Heart left ventricle (tissue), 13 donors: ENCODE data around the gene TRIM77.
"Not testable (repeated sequence)": the region's sequence is repeated elsewhere in the genome, so short reads cannot be mapped to it uniquely, and the experiment has no call there.

Experiments used
- POLR2A ChIP-seq, 2 donors: fragments of 450-650 bp; IDR thresholded peaks; one replicate each; pipeline ENCODE4 v1.6.1; 2017; ENCODE audit warnings: antibody characterized with exemption in 2 of 2, mild to moderate bottlenecking in 2 of 2, moderate library complexity in 2 of 2
- TF ChIP-seq, protein P1 (sequence below), 12 donors: fragments of 200-600 bp; sonication (generic) in 4 of 12; IDR thresholded peaks; one replicate each; pipeline versions ENCODE4 v1.5.0 to v1.8.0; 2018 to 2022; ENCODE audit warnings: antibody characterized with exemption in 12 of 12, mild to moderate bottlenecking in 5 of 12
- donor health status: ischemic (EF 13 %, LVEDD 7.1; RV severe dilation, severe dysfunction).
- donor health status: DM: no; HTN: yes; CAD: no.
- donor health status: DM: no; HTN: no; CAD: no.
- donor health status: ischemic (EF 25% LVEDD 6.9; RV normal size, moderate dysfunction).
- donor health status: ischemic (EF 25% LVEDD 5.7; RV mildly dilated, moderate dysfunction).
- donor health status: ischemic (EF 35%, LVEDD 5.7; RV mildly dilated, moderate dysfunction).
- donor health status: nonischemic (EF 11% LVEDD 7.7; RV severe dilation, severe dysfunction).
- donor health status: DM: yes; HTN: yes; CAD: no.
- donor health status: PGD.
- donor health status: ischemic (EF 29% LVEDD 5.4; RV normal size, mild dysfunction).
- donor health status: nonischemic (EF 23%, LVEDD 6.1; RV moderate dilation, normal function).

GRCh38 chr11:89707080-89707479 lies 3.0 kb upstream of the TRIM77 start:
- TF ChIP-seq, protein P1, sequence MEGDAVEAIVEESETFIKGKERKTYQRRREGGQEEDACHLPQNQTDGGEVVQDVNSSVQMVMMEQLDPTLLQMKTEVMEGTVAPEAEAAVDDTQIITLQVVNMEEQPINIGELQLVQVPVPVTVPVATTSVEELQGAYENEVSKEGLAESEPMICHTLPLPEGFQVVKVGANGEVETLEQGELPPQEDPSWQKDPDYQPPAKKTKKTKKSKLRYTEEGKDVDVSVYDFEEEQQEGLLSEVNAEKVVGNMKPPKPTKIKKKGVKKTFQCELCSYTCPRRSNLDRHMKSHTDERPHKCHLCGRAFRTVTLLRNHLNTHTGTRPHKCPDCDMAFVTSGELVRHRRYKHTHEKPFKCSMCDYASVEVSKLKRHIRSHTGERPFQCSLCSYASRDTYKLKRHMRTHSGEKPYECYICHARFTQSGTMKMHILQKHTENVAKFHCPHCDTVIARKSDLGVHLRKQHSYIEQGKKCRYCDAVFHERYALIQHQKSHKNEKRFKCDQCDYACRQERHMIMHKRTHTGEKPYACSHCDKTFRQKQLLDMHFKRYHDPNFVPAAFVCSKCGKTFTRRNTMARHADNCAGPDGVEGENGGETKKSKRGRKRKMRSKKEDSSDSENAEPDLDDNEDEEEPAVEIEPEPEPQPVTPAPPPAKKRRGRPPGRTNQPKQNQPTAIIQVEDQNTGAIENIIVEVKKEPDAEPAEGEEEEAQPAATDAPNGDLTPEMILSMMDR (IDR thresholded peaks at IDR 0.05), result not testable (repeated sequence)
- not testable (repeated sequence) for TF ChIP-seq POLR2A (IDR thresholded peaks at IDR 0.05)
